Epithelial cell of proximal tubule (primary cell): ENCODE data around the gene ADD2. TPM values are rescaled to one million over a fixed set of nuclear protein-coding genes. Genes with fewer than 3 reads are reported as not detected.
"Not testable (repeated sequence)": the region's sequence is repeated elsewhere in the genome, so short reads cannot be mapped to it uniquely, and the experiment has no call there.

Source experiments
- DNase-seq: peaks from one replicate; pipeline ENCODE4 v3.0.0-alpha.2; 2011; ENCODE audit warnings: low read depth
- H3K4me3 ChIP-seq: 2 replicates; pipeline ENCODE4 v1.5.1; 2011; ENCODE audit warnings: low read depth, mild to moderate bottlenecking, low read length
- total RNA-seq: library from RNA; depleted of rRNA; stranded (reverse); fragments of >200 nt; gene quantifications from 2 replicates; pipeline ENCODE4 v1.2.3, GENCODE V29; 2015
- TF ChIP-seq, protein P1 (sequence below): conservative IDR thresholded peaks from 2 replicates; pipeline ENCODE4 v1.5.1; 2012; ENCODE audit warnings: low read depth, mild to moderate bottlenecking, low read length

ADD2 gene
- total RNA-seq, 1 donor from 2014 or later = 21.3 TPM

DNA sequence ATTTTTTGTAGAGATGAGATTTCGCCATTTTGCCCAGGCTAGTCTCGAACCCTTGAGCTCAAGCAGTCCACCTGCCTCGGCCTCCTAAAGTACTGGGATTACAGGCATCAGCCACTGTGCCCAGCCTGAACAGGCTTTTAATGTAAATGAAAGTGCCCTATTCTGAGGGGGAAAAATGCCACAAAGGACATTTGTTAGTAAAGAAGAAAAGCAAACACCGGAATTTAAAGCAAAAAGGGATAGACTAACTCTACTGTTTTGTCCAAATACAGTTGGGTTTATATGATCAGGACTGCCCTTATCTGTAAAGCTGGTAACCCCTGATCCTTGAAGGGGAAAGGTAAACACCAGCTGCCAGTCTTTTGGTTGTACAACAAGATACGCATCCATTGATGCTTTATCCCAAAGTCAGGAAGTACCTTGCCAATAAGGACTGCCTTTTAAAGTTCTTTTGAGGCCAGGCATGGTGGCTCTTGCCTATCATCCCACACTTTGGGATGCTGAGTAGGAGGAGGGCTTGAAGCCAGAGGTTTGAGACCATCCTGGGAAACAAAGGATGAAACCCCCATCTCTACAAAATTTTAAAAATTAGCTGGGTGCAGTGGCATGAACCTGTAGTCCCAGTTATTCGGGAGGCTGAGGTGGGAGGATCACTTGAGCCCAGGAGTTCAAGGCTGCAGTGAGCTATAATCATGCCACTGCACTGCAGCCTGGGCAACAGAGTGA lies 39.3 kb upstream of the ADD2 start:
- no peak overlapping the region for H3K4me3 ChIP-seq
- DNase-seq = no peak
- TF ChIP-seq, protein P1, sequence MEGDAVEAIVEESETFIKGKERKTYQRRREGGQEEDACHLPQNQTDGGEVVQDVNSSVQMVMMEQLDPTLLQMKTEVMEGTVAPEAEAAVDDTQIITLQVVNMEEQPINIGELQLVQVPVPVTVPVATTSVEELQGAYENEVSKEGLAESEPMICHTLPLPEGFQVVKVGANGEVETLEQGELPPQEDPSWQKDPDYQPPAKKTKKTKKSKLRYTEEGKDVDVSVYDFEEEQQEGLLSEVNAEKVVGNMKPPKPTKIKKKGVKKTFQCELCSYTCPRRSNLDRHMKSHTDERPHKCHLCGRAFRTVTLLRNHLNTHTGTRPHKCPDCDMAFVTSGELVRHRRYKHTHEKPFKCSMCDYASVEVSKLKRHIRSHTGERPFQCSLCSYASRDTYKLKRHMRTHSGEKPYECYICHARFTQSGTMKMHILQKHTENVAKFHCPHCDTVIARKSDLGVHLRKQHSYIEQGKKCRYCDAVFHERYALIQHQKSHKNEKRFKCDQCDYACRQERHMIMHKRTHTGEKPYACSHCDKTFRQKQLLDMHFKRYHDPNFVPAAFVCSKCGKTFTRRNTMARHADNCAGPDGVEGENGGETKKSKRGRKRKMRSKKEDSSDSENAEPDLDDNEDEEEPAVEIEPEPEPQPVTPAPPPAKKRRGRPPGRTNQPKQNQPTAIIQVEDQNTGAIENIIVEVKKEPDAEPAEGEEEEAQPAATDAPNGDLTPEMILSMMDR = no peak

DNA sequence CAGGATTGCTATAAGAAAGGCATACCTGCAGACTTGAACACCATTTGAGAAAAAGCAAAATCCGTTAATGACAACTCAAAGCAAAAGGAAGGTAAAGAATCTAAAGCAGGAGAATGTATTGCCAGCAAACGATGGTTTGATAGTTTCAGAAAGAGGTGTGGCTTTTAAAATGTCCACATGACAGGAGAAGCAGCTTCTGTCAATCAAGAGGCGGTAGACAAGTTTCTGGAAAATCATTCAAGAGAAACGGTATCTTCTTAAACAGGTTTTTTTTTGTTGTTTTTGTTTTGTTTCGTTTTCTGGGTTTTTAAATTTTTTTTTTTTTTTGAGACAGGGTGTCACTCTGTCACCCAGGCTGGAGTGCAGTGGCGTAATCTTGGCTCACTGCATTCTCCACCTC lies 38.6 kb upstream of the ADD2 start:
- DNase-seq = no peak
- TF ChIP-seq, protein P1 = no peak

DNA sequence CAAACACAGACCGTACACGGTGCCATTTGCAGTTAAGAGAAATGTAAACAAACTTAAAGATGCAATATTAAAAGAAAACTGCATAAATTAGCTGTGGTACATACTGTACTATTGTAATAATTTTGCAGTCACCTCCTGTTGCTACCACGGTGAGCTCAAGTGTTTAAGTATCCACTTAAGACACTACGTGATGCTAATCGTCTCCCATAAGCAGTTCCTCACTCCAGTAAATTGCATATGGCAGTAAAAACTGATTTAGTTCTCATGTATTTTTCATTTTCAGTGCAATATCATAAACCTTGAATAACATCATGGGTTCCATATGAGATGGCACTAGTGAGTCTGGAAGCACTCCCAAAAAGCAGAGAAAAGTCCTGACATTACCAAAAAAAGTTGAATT lies 38.0 kb upstream of the ADD2 start:
- DNase-seq = no peak
- H3K4me3 ChIP-seq = no peak overlapping the region
- TF ChIP-seq, protein P1 = no peak

More for the DNA sequence above, 38.6 kb upstream of the ADD2 start:
- no peak overlapping the region for H3K4me3 ChIP-seq

DNA sequence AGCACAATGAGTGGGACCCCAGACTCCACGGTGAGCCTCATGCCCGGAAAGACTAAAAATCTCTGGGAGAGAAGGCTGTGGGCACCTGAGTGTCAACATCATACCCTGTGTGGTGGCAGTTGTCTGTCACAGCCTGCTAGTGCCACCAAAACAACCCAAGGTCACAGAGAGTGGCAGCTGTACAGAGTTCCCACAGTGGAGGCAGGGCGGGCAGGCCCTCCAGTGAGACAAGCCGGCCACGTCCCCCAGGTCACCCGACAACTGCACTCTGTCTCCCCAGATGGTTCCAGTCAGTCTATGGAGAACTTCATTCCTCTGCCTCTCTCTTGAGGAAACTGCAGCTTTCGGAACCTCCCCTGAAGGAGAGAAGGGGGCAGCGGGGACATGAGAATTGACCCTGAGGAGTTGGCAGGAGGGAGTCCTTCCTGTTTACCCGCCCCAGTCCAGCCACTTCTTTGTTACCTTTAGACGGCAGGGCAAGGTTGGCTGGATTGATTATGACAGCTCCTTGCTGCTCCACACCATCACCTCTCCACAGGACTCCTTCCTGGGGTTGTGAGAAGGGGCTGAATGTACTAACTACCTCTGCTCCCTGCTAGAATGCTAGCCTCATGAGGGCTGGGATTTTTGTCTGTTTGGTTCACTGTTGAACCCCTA lies 33.7 kb upstream of the ADD2 start:
- H3K4me3 ChIP-seq = no peak overlapping the region
- TF ChIP-seq, protein P1 = no peak
- DNase-seq = no peak

DNA sequence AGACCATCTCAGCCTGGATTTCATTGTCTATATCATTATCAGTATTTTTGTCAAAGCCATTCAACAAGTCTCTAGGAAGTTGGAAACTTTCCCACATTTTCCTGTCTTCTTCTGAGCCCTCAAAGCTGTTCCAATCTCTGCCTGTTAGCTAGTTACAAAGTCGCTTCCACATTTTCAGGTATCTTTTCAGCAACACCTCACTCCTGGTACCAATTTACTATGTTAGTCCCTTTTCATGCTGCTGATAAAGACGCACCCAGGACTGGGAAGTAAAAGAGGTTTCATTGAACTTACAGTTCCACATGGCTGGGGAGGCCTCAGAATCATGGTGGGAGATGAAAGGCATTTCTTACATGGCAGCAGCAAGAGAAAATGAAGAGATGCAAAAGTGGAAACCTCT lies 31.7 kb upstream of the ADD2 start:
- no peak for DNase-seq
- TF ChIP-seq, protein P1 = no peak
- H3K4me3 ChIP-seq = no peak overlapping the region

DNA sequence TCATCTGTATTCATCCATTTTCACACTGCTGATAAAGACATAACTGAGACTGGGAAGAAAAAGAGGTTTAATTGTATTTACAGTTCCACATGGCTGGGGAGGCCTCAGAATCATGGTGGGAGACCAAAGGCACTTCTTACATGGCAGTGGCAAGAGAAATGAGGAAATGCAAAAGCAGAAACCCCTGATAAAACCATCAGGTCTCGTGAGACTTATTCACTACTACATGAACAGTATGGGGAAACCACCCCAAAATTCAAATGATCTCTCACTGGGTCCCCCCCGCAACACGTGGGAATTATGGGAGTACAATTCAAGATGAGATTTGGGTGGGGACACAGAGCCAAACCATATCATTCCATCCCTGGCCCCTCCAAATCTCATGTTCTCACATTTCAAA lies 30.0 kb upstream of the ADD2 start:
- H3K4me3 ChIP-seq, DNase-seq: not testable (repeated sequence)

DNA sequence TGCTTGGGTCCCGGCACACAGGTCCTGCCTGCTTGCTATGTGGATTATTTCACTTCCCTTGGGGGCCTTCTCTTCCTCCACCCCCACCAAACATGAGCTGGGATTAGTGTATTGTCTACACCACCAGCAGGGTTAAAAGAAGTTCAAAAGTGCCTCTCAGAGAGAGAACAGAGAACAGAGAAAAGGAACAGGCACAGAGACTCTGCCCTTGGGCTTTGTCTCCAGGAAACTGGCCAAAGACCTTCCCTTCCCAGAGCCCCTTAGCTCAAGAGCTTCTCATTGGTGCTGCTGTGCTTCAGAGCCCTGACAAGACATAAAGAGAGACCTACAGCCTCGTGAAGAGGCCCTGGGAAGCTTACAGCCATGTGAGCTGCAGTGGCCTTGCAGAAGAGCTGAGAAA lies 29.5 kb upstream of the ADD2 start:
- TF ChIP-seq, protein P1 = no peak
- no peak for DNase-seq

More for the DNA sequence above, 29.5 kb upstream of the ADD2 start:
- no peak overlapping the region for H3K4me3 ChIP-seq
